HPDE6-E6E7 (cell line): ENCODE data around the gene RPSA.
"Not testable (repeated sequence)": the region's sequence is repeated elsewhere in the genome, so short reads cannot be mapped to it uniquely, and the experiment has no call there.

Source experiments
- DNase-seq: peaks from one replicate; pipeline ENCODE4 v3.0.0; 2011; ENCODE audit warnings: missing footprints; ENCODE audit errors: extremely low spot score

Gene RPSA

DNA sequence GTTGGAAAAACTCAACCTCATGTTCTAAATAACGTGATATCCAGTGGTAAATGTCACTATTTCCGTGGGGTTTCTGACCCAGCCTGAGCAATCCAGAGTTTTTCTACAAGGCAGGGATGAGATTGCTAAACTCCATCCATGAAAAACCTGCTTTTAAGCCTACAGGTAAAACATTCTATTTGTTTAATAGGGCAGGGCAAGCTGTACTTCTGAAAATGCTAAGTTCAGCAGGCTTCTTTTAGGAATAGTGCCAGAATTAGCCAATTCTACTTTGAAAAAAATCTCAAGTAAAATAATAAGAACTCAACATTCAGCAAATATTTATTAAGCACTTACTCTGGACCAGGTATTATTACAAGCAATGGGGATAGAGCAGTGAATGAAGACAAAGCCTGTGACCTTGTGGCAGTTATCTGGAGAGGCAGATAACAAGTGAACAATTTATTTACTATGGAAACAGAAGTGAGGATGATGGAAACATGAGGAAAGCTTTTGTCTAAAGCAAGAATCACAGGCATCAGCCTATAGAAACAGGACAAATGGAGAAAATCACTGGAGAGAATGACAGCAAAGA, 13.3 kb downstream of the RPSA start:
- DNase-seq = no peak

DNA sequence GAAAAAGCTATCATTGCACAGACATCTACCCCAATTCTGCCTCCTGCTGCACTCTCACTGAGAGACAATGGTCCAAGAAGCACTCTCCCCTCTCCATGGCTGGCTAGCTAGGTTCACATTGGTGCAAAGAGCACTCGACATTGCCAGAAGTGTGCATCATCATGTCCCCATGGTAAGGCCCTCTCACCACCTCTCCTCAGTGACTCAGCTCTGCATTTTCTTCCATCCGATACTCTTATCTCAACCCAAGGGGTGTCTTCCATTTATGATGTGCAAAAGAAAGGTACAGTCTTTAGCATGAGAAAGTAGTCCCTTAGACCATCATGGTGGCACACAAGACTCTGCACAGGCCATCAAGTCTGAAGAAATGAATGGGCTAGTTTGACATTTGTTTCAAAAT, 14.0 kb downstream of the RPSA start:
- no peak for DNase-seq

DNA sequence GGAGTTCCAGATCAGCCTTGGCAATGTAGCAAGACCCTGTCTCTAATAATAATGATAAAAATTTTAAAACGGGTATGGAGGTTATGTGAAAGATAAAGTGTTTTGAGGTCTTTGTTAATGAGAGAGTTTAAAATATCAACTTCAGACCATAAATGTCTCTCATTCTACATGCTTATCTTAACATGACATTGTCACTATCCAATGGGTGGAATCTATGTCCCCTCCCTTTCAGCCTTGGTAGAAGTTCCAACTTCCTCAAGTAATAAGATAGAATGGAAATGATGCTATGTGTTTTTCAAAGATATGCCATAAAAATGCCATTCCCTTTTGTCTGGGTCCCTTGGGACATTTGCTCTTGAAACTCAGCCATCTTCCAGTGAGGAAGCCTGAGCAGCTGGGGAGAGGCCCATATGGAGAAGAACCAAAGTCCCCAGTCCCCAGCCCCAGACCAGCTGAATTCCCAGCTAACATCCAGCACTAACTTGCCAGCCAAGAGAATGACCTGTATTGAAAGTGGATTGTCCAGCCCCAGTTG, 17.0 kb downstream of the RPSA start:
- no peak for DNase-seq

DNA sequence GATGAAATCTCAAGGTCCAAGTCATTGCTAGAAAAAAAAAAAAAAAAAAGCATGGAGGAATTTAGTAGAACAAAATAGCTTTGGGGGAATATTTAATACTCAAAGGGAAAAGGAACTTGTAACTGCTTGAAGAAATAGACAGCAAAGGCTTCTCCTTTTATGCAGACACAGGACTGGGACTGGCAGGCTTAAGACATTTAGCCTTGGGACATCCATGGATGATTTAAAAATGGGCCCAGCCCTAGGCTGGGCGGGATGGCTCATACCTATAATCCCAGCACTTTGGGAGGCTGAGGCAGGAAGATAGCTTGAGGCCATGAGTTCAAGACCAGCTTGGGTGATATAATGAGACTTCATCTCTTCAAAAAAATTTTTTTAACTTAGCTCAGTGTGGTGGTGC, 19.8 kb downstream of the RPSA start:
- no peak for DNase-seq

DNA sequence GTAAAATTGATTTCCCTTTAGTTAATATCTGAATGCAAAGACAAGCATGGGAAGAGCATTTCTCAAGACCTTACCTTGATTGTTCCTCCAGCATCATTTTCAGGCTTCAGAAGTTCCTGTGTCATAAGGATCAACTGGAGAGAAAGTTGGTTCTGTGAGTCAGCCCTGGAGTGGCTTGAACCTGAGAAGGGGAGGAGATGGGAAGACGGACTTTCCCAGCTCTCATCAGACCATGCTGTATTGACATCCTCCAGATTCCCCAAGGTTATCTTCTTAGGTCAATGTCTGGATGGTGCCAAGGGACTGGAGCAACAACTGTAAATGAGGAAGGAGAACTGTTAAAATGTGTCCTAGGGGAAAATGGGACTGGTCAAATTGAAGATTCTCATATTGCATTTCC, 21.0 kb downstream of the RPSA start:
- DNase-seq = no peak

DNA sequence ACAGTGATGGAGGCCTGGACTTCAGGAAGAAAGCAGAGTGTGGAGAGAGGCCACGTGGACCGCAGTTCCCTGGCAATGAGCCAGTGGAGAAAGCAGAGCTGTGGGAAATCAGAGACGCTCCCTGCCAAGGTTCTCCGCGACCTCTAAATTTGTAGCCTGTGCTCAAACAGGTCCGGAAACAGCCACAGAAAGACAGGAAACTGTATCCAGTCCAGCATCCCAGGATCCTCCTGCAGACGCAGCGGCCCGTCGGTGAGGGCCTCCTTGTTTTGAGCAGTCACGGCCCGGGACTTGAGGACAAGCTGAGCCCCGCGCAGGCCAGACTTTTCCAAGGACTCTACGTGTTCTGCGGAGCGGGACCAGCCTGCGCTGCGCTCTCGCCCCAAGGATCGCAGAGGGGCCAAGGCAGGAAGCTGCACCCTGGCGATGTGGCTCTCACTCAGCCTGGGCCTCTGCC, 22.3 kb downstream of the RPSA start:
- DNase-seq = no peak

DNA sequence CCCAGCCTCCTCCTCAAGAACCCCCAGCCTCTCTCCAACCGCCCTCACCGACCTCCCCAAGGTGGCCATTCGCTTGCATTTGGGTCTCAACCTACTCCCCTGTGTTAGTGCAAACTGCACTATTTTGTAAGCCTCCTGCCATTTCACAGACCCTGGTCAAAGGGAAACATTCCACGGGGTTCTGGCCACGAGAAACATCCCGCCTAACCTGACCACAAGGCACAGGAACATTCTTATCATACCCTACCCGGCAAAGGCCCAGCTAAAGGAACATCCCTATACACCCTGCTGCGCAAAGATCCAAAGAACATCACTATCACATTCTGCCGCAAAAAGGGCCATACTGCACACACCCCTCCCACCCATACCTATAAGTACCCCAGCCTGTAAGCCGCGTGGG, 22.9 kb downstream of the RPSA start:
- DNase-seq = no peak

DNA sequence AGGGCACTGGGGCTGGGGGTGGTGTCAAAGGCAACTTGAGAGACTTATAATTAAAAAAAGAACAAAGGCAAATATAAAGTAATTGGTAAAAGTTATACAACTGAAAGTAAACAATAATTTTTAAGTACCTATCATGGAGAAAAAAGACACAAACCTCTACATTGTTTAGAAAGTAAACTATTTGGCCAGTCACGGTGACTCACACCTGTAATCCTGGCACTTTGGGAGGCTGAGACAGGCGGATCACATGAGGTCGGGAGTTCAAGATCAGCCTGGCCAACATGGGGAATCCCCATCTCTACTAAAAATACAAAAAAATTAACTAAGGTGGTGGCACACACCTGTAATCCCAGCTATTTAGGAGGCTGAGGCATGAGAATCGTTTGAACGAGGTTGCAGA, 25.8 kb downstream of the RPSA start:
- no peak for DNase-seq

DNA sequence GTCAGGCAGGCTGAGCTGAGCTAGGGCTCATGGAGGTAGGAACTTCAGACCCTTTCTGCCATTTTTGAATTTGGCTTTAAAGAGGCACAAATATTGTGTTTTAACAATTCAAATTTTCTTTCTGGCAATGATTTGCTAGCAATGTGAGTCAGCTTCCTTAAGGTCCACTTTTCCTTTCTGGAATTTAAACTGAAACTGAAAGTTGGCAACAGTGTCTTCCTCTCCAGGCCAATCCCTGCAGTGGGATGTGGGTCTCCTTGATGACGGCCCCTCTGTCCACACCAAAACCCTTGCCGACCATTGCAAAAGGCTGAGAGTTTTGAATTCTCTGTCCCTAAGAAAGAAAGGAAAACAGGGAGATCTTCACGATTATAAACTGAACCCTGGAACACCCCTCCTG, 27.1 kb downstream of the RPSA start:
- DNase-seq = no peak

DNA sequence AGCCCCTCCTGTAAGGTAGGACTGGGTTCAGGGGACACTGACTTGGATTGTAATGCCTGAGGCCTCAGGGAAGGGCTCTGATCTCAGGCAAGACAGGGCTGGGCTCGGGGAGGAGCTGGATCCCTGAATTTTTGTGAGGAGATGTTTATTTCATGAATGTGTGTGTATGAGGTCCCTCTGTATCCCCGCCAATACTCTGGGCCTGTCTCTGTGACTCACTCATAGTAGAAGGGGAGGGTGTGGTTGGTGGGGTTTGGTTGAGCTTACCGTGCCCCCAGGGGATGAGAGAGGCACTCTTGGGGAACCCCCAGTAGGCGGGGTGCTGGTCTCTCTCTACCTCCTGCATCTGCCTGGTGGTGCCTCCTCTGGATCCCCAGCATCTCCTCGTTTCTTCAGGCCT, 28.1 kb downstream of the RPSA start:
- no peak for DNase-seq

DNA sequence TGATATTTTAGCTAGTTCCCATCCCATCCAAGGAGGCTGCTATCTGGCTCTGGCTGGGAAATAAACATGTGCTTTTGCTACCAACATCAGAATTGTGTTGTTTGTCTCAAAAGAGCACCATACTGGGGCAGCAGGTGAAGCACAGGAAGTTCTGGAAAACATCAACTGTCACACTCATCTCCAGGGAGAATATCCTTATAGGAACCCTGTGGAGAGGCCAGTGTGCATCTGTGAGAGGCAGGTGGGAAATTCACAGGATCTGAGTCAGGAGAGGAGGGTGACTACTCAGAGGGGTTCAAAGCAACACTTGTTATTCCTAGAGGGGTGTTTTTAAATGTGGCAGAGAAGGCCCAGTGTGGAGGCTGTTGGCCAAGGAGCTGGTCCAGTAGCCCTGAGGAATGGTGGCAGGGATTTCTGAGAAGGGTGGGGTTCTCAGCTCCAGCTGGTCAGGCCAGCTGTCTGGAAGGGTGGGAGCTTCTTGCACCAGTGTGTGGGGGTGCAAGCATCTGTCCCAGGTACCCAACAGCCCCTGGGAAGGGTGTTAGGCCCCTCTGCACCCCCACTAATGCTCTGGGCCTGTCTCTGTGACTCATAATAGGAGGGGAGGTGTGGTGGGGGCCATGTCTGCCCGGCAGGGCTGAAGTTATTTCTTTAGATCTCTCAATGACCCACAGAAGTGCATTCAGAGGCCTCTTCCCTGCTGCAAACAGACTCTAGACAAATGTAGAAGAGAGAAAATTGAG, 28.7 kb downstream of the RPSA start:
- DNase-seq = no peak

DNA sequence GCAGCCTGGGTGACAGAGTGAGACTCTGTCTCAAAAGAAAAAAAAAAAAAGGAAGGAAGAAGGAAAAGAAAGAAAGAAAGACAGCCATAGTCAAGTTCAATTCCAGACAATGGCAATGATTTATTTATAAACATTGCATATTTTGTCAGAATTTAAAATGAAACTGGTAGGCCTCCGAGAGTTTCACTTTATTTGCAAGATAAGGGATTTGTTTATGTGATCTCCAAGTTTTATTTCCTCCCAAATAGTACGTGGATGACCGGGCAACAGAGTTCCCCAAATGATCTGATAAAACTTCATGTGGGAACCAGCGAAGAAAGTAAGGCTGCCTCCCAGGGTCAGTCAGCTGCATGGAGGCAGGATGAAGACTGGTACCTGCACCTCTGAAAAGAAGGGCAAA, 32.4 kb downstream of the RPSA start:
- no peak for DNase-seq

DNA sequence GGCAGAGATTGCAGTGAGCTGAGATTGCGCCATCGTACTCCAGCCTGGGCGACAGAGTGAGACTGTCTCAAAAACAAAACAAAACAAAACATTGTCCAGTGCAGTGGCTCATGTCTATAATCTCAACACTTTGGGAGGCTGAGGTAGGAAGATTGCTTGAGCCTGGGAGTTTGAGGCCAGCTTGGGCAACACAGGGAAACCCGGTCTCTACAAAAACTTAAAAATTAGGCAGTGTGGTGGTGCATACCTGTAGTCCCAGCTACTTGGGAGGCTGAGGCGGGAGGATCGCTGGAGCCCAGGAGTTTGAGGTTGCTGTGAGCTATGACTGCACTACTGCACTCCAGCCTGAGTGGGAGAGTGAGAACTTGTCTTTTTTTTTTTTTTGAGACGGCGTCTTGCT, 33.8 kb downstream of the RPSA start:
- DNase-seq = no peak

DNA sequence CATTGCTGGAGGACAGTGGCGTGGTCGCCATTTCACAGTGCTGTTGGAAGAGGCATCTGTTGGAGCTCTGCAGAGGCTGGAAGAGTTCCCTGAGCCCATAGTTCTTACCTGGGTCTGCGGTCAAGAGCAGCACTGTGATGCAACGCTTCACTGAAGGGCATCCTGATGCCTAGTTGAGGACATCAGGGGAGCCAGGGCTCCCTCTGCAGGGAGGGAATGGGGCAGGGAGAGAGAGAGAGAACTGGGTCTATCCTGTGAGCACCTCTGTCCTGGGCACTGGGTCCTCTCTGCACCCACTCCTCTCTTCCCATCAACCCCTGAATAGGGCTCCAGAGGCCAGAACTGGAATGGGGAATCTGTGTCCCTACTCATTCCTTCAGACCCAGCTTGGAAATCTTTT, 37.0 kb downstream of the RPSA start:
- DNase-seq = no peak

DNA sequence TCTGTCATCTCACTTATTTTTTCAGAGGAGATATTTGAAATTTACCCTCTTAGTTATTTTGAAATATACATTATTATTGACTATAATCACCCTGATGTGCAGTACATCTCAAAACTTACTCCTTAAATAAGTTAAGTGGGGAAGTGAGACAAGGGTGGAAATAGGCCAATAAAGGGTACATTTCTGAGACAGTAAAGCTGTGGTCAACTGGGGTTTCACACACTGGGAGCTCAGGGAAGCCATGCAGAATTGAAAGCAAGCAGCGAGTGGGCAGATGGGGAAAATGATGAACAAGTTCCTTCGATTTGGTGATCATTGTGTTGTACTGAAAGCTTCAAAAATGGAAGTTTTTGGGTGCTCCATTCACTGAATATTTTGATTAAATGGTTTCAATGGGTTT, 39.4 kb downstream of the RPSA start:
- no peak for DNase-seq

DNA sequence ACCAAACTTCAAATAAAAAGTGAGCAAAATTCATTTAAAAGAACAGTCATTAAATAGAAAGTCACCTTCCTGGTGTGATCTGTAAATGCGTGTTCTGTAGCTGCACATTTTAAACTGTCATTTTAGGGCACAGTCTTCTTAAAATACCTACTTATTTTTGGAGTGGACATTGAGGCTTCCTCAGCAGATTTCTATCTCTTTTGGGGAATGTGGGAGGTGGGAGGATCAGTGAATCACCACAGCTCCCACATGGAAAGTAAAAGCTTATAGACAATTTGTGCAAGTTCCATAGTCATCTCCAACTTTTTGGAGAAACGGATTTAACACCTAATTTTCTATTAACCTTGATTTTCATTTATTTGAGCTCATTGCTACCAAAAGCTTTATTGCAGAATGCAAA, 39.9 kb downstream of the RPSA start:
- DNase-seq = no peak

DNA sequence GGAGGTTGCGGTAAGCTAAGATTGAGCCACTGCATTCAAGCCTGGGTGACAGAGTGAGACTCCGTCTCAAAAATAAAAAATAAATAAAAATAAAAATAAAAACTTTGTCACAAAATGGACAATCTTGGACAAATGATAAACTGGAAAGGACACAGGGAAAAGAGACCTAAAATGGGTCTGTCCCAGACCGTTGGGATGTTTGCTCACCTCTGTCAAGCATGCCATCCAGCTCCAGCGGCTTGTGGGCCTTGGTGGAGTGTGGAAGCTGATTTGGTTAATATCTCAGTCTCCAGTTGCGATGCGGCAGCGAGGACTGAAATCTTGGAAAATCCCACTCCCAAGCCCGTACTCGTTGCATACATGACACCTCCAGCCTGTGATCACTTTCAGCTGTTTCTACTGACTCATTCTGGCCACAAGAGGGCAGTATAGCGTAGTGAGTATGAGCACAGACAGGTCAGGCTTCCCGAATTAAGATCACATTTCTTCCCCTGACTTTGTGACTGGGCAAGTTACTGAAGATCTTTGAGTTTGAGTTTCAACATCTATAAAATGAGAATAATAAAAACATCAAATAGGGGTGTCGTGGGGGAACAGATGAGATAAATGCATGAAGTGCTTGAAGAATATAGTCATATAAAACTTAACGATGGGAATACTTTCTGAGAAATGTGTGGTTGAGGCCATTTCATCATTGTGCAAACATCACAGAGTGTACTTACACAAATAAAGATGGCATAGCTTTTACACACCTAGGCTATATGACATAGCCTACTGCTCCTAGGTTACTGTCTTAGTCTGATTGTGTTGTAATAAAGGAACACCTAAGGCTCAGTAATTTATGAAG, 41.3 kb downstream of the RPSA start:
- peak; percentile 28 for DNase-seq

DNA sequence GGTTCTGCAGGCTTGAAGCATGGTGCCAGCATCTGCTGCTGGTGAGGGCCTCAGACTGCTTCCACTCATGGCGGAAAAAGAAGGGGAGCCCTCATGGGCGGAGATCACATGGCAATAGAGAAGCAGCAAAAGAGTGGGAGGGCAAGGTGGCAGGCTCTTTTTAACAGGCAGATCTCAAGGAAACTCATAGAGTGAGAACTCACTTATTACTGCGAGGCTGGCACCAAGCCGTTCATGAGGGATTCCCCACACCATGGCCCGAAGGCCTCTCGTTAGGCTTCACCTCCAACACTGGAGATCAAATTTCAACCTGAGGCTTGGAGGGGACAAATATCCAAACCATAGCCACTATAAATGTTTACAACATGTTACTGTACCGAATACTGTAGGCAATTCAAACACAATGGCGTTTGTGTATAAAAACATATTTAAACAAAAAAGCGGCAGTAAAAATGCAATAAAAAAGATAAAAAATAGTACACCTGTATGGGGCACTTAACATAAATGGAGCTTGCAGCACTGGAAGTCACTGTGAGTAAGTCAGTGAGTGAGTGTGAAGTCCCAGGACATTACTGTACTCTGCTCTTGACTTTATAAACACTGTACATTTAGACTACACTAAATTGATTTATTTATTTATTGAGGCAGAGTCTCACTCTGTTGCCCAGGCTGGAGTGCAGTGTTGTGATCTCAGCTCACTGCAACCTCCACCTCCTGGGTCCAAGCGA, 42.1 kb downstream of the RPSA start:
- DNase-seq = no peak

DNA sequence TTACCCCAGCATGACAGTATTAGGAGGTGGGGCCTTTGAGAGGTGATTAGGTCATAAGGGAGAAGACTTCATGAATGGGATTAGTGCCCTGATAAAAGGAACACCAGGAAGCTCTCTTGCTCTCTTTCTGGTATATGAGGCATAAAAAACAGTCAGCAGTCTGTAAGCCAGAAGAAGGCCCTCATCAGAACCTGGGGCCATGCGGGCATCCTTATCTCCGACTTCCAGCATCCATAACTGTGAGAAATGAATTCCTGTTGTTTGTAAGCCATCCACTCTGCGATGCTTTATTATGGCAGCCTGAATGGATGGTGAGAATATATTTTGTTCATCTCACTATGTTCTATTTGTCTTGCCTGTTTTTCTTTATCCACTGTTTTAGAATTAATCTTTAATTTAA, 43.3 kb downstream of the RPSA start:
- no peak for DNase-seq

DNA sequence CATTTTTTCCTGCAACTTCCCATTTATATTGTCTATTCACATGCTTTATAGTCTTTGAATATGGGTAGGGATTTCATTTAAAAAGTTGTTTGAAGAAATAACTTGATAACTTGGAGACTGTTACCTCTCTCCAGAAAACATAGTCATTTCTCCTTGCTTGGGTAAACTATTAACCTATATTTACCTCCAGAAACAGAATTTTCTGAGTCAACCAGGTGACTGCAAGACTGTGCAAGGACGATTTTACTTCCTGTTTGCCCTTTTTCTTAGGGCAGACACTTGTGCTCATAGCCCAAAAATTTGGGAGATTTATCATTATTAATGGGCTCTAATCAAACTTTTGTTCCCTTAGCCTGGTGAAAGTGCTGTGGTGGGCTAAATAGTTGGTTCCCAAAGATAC, 46.6 kb downstream of the RPSA start:
- no peak for DNase-seq

DNA sequence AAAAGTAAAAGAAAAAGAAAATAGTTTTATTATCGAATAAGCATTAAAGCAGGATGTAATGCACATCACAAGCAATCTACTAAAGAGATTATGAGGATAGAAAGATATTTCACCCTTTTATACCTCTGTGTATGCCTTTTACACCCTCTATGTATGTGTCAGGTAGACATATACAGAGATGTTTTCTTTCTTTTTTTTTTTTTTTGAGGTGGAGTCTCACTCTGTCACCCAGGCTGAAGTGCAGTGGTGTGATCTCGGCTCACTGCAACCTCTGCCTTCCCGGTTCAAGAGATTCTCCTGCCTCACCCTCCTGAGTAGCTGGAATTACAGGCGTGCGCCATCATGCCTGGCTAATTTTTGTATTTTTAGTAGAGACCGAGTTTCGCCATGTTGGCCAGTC, 47.4 kb downstream of the RPSA start:
- not testable (repeated sequence) for DNase-seq

DNA sequence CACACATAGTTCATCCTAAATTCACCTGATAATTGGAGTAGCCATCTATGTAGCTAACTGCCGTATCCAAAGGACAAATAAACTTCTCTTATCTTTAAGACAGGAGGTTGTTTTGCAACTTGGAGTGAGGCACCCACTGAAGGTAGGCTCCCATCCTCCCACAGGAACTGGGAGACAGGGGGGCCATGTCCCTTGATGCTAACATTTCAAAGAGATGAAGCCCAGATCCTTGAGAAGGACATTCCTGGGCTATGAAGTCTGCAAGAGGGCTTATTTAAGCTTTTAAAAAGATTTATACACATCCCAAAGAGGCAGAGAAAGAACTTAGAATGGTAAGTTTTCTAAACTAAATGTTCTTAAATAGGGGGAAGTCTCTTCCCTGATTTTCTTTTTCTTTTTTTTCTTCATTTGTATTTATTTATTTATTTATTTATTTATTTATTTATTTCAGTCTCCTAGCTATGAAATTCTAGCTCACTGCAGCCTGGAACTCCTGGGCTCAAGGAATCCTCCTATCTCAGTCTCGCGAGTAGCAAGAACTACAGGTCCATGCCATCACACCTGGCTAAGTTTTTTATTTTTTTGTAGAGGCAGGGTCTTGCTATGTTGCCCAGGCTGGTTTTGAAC, 48.2 kb downstream of the RPSA start:
- DNase-seq = no peak
